Heart left ventricle (tissue), 16 donors: ENCODE data around the gene HIRIP3. TPM values are rescaled to one million over a fixed set of nuclear protein-coding genes. Genes with fewer than 3 reads are reported as not detected.

Source experiments
- ATAC-seq, 4 donors: fragments of 200-7000 bp; cut with Tn5 transposase; one replicate each; pipeline ENCODE4 v1.9.1; 2020 to 2022; ENCODE audit warnings: moderate library complexity in 4 of 4, mild to moderate bottlenecking in 3 of 4, moderate number of reproducible peaks in 1 of 4
- DNase-seq, 5 donors: peaks; one replicate each; pipeline ENCODE4 v3.0.0-alpha.2; 2020
- H3K27ac ChIP-seq, 12 donors: fragments of 200-600 bp; sonication (generic) in 4 of 12; one replicate each; pipeline versions ENCODE4 v1.5.0 to v1.8.0; 2016 to 2022; ENCODE audit warnings: mild to moderate bottlenecking in 2 of 12
- H3K27me3 ChIP-seq, 9 donors: fragments of 200-600 bp; sonication (generic) in 2 of 9; one replicate each; pipeline versions ENCODE4 v1.5.1 to v1.8.0; 2016 to 2022; ENCODE audit warnings: mild to moderate bottlenecking in 3 of 9
- H3K36me3 ChIP-seq, 9 donors: fragments of 200-600 bp; sonication (generic) in 2 of 9; one replicate each; pipeline versions ENCODE4 v1.5.0 to v1.8.0; 2018 to 2022; ENCODE audit warnings: mild to moderate bottlenecking in 2 of 9
- H3K4me1 ChIP-seq, 12 donors: fragments of 200-600 bp; sonication (generic) in 4 of 12; one replicate each; pipeline versions ENCODE4 v1.5.0 to v1.8.0; 2016 to 2022; ENCODE audit warnings: mild to moderate bottlenecking in 3 of 12
- H3K4me3 ChIP-seq, 12 donors: fragments of 200-600 bp; sonication (generic) in 4 of 12; one replicate each; pipeline versions ENCODE4 v1.5.0 to v1.8.0; 2017 to 2022; ENCODE audit warnings: mild to moderate bottlenecking in 9 of 12, moderate library complexity in 4 of 12
- H3K9me3 ChIP-seq, 12 donors: fragments of 200-600 bp; sonication (generic) in 4 of 12; one replicate each; pipeline versions ENCODE4 v1.5.0 to v1.8.0; 2016 to 2022; ENCODE audit warnings: mild to moderate bottlenecking in 1 of 12
- CTCF ChIP-seq, 12 donors: fragments of 200-600 bp; sonication (generic) in 4 of 12; IDR thresholded peaks; one replicate each; pipeline versions ENCODE4 v1.5.0 to v1.8.0; 2018 to 2022; ENCODE audit warnings: antibody characterized with exemption in 12 of 12, mild to moderate bottlenecking in 5 of 12
- POLR2A ChIP-seq, 2 donors: fragments of 450-650 bp; IDR thresholded peaks; one replicate each; pipeline ENCODE4 v1.6.1; 2017; ENCODE audit warnings: antibody characterized with exemption in 2 of 2, mild to moderate bottlenecking in 2 of 2, moderate library complexity in 2 of 2
- WGBS, 4 donors: extraction: QIAGEN DNeasy Blood & Tissue Kit in 2 of 4; methylation state at CpG; one replicate each; pipeline versions ENCODE4 v1.1.5 to v1.1.7; 2013 to 2018; 5-methylcytosine and 5-hydroxymethylcytosine counted together
- intact Hi-C, 10 donors: fragments of 100-400 bp; cut with DNase I; formaldehyde crosslinking; loops; one replicate each; pipeline versions ENCODE4 v1.11.1 to v1.14.2; 2022
- polyA plus RNA-seq, 2 donors: library from polyadenylated mRNA; stranded (reverse); fragments of 200-250 nt; gene quantifications; one replicate each; pipeline ENCODE4 v1.2.3, GENCODE V29; 2013
- total RNA-seq, 9 donors: library from RNA; depleted of rRNA in 2 of 9; stranded (reverse); fragments of >200 nt in 2 of 9; fragmentation: NEBNext Ultra II Directional in 3 of 9; extraction: Animal tissue kit (Norgen Biotek cat#: 25700) in 3 of 9; gene quantifications; one replicate each; pipeline versions ENCODE4 v1.1.0 to v1.2.4, GENCODE V29; 2016 to 2023
- donor health status: ischemic (EF 13 %, LVEDD 7.1; RV severe dilation, severe dysfunction).
- donor health status: healthy with polysubstance abuse.
- donor health status: DM: no; HTN: yes; CAD: no.
- donor health status: DM: no; HTN: no; CAD: no.
- donor health status: ischemic (EF 25% LVEDD 6.9; RV normal size, moderate dysfunction).
- donor health status: ischemic (EF 25% LVEDD 5.7; RV mildly dilated, moderate dysfunction).
- donor health status: healthy.
- donor health status: DM: yes; HTN: yes; CAD: no.
- donor health status: ischemic (EF 35%, LVEDD 5.7; RV mildly dilated, moderate dysfunction).
- donor health status: nonischemic (EF 11% LVEDD 7.7; RV severe dilation, severe dysfunction).
- donor health status: DM: yes; HTN: yes; CAD: no.
- donor health status: PGD.
- donor health status: ischemic (EF 29% LVEDD 5.4; RV normal size, mild dysfunction).
- donor health status: nonischemic (EF 23%, LVEDD 6.1; RV moderate dilation, normal function).

Gene HIRIP3
- total and polyA plus RNA-seq, 11 donors: 13.3 to 27.4 (median 17.6) TPM

DNA sequence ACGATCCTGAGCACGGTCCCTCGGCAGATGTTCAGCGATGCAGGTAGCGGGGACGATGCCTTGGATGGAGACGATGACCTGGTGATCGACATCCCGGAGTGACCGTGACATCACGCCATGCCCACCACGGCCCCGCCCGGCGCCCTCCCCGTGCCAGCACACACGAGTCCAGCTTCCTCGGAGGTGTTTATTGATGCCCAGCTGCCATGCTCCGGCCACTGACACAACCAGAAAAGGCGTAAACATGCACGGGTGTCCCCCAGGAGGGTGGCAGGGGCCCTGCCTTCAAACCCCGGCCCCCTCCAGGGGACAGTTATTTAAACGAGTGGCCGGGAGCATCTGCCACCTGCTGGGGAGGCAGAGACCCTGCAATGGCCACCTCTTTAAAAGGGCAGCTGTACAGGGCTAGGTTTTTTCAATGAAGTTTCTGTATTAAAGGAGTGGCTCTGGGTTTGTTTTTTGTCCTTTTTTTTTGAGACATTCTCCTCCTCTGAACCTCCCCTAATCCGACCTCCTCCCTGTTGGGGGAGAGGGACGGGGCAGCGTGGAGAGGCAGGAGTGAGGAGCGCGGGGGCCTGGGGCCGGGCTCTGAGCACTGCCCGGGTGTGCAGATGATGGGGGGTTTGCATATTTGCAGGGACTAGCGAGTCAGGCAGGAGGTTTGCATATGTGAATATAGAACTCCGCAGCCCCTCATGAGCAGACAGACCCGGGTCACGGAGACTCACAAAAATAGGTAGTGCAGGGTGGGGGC, 10.1 kb upstream of the HIRIP3 start:
- DNase-seq (peak in 2 of 5 donors; percentile 22 to 64), ATAC-seq (peak in 3 of 4 donors; percentile 29 to 66 (median 62))
- intact Hi-C loops: loop anchor here in 5 of 10 donors (5.0 to 10.0 kb wide), 7 partner anchors 51 to 303 kb away; partner anchors contain the start of genes KCTD13 (in 4 of the 5), CDIPT (in 3 of the 5), PAGR1 (in 1 of the 5) and PRRT2 (in 1 of the 5)
- Histone ChIP-seq H3K9me3 (no peaks in the 10 kb centered on the region), H3K27me3 (peaks cover 7 to 25% (median 18%) of the 10 kb centered on the region in 9 donors), H3K4me1 (peaks cover 0 to 14% (median 3%) of the 10 kb centered on the region in 12 donors), H3K4me3 (no peak overlapping the region), H3K27ac (no peak overlapping the region), H3K36me3 (peaks cover 0 to 26% (median 6%) of the 10 kb centered on the region in 9 donors)
- 53 to 64% (median 63%) methylated on average over 27 to 35 of the region's 35 CpGs for WGBS, 4 donors
- TF ChIP-seq POLR2A (IDR thresholded peaks at IDR 0.05): peak in 1 of 2 donors; percentile 9
- TF ChIP-seq CTCF (IDR thresholded peaks at IDR 0.05): peak; percentile 73 to 89 (median 84)

DNA sequence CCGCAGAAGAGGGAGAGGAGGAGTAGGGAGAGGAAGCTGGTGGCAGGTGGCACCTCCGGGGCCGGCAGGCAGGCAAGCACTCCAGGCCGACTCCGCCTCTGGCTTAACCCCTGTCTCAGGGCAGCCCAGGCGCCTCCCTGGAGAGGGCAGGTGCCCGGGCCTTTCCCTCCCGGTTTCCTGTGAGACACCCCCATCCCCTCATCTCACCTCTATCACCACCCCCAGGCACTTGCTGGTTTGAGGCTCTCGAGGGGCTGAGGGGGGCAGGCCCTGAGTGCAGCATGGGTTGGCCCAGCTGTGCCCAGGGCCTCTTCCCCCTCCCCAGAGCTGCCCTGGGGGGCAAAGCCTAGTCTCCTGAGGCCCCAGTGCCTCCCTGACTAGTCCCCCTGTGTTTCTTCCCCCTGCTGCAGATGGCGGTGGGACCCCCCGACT, 9.4 kb upstream of the HIRIP3 start:
- H3K27ac ChIP-seq: no peak overlapping the region
- intact Hi-C loops: loop anchor here in 6 of 10 donors (5.0 to 10.0 kb wide), 9 partner anchors 38 to 303 kb away; partner anchors contain the start of genes CDIPT (in 4 of the 6), KCTD13 (in 4 of the 6), PAGR1 (in 1 of the 6) and PRRT2 (in 1 of the 6)
- peaks cover 0 to 30% (median 13%) of the 10 kb centered on the region in 9 donors for H3K36me3 ChIP-seq
- TF ChIP-seq POLR2A (IDR thresholded peaks at IDR 0.05): no peak
- TF ChIP-seq CTCF (IDR thresholded peaks at IDR 0.05): no peak
- WGBS, 4 donors: 60 to 71% (median 62%) methylated on average over 9 to 11 of the region's 11 CpGs
- peak in 1 of 5 donors; percentile 39 for DNase-seq
- ATAC-seq: peak in 1 of 4 donors; percentile 6
- H3K4me3 ChIP-seq: no peak overlapping the region
- H3K9me3 ChIP-seq: no peaks in the 10 kb centered on the region
- H3K4me1 ChIP-seq: peaks cover 0 to 7% (median 0%) of the 10 kb centered on the region in 12 donors
- H3K27me3 ChIP-seq: peaks cover under 1 to 18% (median 11%) of the 10 kb centered on the region in 9 donors

DNA sequence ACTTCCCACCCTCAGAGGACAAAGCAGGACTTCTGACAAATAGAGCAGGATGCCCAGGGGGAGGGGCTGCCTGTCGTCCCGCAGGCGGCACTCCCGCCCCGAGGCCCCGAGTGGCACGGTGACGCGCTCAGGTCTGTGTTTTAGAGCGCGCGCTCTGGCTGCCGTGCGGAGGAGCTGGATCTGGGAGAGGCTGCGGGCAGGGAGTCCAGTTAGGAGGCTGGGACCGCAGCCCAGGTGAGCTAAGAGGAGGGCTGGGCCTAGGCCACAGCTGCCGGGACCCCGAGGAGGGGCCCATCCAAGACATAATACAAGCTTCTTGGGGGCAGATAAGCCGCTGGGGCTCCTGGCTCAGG, 9.0 kb upstream of the HIRIP3 start:
- Histone ChIP-seq H3K9me3 (no peaks in the 10 kb centered on the region), H3K27me3 (peaks cover 0 to 14% (median 8%) of the 10 kb centered on the region in 9 donors), H3K4me3 (no peak overlapping the region), H3K4me1 (peaks cover 0 to 6% (median 0%) of the 10 kb centered on the region in 12 donors), H3K36me3 (peaks cover 0 to 33% (median 15%) of the 10 kb centered on the region in 9 donors), H3K27ac (no peak overlapping the region)
- TF ChIP-seq CTCF (IDR thresholded peaks at IDR 0.05) (no peak), POLR2A (IDR thresholded peaks at IDR 0.05) (no peak)
- peak in 1 of 4 donors; percentile 2 for ATAC-seq
- intact Hi-C loops: loop anchor here in 6 of 10 donors (5.0 to 10.0 kb wide), 7 partner anchors 37 to 190 kb away; partner anchors contain the start of genes CDIPT (in 3 of the 6), KCTD13 (in 2 of the 6), PAGR1 (in 1 of the 6) and PRRT2 (in 1 of the 6)
- 81 to 85% (median 84%) methylated on average over 6 to 19 of the region's 19 CpGs for WGBS, 4 donors
- DNase-seq: peak in 2 of 5 donors; percentile 29 to 40
